GM19452 (cell line): Measurements from ENCODE around the gene ARFGEF3.

ENCODE experiments used
- ATAC-seq: cut with Tn5 transposase; IDR thresholded peaks from one replicate; pipeline ENCODE4 v1.9.1; 2021; ENCODE audit not compliant: unreplicated experiment

ARFGEF3 gene

DNA sequence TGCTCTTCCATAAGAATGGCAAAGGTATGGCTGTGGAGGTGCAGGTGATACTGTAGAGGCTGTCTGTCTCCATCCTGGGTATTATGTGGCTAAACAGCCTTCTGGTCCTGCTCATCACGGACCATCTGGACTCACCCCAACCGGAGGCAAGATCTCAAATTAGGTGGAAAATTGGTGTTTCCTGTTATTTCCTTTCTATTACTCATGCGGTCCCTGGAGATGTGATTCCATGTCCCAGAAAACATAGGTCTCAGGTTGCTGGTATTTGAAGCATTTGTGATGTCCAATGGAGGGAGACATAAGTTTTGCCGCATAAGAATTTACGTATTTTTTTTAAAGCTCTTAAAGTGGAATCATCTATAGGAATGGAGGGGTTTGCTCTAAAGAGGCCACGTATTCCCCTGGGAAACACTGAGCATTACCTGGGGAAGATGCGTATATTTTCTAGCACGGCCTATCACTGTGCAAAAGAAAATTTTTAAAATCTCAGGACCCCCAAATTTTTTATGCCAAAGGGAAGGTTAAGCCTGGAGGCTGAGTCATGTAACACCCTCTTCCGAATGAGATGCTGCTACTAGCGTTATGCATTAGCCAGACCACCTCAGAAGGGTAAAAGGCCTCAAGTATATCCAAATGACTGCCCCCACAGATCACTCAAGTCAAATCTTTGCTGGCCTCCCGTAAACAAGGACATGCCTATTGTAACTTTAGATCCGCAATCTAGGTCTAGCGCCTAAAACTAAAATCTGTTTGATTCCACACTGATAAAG, 78.9 kb downstream of the ARFGEF3 start:
- no peak for ATAC-seq

DNA sequence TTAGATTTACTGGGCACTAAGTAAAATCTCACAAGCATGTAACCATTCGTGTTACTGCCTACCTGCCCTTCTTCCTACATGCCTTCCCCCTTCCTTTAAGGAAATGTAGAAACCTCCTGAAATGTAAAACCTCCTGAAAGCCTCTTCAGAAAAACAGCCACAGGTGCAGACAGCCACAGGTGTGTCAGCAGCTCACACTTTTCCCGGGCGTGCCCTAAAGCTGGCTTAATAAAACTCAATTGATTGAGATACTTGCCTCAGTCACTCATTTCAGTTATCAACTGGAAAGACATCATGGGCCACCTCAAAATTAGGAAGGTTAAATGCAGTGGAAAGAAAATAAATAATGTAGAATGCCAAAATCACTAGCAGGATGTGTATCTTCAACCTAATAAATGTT, 79.6 kb downstream of the ARFGEF3 start:
- no peak for ATAC-seq

DNA sequence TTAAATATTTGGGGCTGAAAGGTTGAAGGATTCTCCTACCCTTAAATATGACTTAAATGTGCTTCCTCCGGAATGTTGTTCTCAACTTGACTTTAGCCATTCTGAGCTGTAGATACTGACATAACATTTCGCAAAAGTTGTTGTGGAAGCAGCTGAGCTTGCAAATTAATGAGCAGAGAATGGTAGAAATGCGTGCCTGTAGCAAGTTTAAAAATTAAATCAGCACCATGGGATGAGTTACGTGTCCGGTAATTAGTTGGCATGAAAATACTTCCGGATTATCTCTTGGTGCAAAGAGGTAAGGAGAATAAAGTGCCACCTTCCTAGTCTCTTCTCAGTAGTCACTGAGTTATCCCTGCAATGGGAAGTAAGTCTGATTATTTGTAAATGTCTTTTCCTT, 80.2 kb downstream of the ARFGEF3 start:
- no peak for ATAC-seq

DNA sequence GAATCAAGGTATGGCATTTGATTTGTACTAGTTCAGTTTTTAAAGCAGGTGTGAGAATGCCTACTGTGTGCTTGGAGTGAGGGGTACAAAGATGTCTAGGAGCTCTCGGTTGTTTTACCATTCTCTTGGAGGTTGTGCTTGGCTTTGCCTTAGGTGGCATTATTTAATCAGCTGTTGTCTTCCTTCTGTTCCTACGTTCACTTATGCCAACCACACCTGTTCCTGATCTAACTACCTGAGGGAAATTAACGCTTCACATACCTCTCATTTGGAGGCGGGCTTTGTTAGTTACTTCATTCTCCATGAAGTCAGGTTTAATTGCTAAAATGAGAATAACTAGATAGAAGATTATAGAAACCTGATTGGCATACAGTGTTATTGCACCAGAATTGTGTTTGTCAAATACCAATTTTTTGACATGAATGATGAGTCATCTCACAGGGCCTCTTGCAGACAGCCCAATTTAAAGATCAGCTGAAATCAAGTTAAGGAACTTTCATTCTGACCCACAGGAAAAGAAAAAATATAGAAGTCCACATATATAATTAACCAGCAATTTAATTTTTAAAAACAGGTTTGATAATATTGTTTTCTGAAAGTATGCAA, 81.4 kb downstream of the ARFGEF3 start:
- ATAC-seq, result no peak

DNA sequence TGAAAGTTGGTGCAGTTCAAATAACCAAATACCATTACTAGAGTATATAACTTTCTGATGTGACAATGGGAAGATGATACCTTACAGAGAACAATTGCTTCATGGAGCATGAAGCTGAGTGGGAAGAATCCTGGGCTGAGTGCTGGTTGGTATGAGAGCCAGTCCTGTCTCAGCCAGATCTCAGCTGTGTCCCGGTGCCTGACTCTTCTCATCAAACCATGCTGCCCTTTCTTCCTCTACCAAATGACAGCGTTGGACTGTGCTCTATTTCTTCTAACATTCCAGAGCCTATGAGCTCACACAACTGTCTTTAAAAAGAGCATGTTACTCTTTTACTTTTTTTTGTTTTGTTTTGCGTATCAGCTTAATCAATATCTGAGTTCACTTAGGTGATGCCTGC, 84.0 kb downstream of the ARFGEF3 start:
- ATAC-seq, result no peak

DNA sequence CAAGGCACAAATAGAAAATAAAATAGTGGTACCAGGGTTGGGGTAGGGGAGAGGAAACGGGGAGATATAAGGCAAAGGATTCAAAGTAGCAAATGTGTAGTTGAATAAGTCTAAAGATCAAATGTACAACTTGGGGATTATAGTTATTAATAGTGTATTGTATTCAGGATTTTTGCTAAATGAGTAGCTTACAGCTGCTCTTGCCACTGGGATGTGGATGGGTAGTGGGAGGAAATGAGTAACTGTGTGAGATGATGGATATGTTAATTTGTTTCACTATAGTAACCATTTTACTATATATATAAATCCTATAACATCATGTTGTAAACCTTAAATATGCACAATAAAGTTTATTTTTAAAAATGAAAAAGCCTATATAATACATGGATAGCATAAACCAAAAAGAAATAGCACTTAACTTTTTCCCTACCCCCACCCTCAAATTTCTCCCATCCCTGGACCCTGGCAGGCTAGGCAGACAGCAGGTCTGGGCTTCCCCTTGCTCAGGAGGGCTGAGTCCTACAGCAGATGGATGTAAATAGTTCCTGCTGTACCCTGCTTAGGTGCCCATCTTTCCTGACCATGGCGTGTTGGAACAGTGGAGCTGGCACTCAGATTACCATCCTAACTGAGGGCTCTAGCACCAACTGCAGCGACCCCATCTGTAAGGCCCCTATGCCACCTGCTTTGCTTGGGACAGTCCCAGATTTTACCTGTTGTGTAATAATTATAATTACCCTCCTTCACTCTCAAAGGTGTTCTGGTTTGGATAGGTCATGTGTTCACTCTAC, 85.1 kb downstream of the ARFGEF3 start:
- ATAC-seq, result no peak

DNA sequence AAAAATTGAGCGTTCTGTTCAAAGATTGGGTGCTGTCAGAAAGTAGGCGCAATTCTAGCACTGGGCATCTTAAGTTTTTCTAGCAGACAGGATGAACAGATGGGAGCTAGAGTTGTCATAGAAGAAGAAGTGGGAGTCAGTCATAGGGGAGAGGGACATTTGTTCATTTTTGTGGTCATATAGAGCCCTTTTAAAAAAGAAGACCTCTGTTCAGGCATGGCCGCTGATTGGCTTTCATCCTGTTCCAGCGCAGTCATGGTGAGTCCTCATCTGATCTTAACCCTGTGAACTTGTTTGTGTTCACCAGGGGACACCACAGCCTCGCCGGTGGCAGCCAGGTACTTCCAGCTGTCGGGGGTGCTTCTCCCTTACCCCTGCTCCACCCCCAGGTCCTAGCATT, 86.3 kb downstream of the ARFGEF3 start:
- no peak for ATAC-seq

DNA sequence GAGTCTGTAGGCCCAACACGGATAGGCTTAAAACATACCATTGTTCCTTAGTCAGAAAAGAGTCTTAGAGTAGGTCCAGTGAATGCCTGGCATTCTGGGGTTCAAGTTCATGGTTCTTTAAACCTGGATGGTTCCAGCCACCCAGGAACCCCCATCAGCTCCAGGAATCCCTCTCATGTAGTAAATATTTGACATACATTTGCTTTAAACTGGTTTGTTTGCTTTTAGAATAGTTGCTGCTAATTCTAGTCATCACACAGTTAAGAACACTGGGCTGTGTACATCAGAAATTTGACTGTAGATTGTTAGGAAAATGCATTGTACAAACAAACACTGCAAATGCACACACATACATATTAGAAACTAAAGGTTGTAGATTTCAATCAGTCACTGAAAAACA, 87.1 kb downstream of the ARFGEF3 start:
- ATAC-seq, result no peak

DNA sequence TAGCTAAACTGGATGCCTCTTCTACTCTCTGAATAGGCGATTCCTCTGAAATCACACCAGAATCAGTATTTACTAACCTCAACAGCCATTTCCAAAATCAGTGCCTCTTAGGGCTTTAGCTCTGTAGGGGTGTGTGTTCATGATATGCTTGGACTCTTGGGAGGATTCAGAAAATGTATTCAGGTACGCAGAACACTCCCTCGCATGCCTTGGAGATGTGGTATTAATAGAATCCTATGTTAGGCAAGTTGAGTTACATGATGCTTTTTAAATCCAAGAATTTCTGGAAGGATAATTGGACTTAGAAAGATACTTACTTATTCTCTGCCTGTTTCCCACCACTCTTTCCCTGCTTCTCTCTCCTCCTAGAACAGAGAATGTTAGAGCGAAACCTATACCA, 88.3 kb downstream of the ARFGEF3 start:
- no peak for ATAC-seq

DNA sequence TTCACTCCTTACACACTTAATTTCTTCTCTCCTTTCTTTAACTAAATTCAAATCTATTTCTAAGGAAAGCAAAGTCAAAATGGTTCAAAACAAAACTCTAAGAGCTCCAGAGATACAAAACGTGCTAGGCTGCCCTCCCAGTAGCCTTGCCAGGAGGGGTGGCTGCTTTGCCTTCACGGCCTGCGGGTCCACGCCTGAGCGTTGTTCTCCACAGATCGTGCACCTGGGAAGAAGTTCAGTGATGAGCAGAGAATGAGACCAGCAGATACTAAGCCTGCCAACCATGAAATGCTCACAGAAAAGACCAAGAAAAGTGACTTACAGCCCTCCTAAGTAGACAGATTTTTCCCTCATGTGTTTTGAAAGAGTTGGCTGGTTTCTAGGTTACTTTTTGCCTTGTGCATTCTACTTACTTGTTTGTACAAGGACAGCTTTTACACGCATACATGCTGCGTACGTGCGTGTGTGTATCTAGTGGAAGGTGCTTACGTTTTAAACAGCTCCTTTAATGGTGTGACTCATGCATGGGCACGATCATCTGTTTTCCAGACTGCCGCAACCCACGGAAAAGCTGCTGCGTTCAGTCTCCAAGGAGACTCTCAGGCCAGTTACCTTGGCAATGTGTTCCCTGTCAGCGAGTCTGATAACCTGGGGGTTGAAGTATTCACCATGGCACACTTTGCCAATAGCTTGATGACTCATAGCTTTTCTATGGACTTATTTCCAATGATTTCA, 88.9 kb downstream of the ARFGEF3 start:
- no peak for ATAC-seq

DNA sequence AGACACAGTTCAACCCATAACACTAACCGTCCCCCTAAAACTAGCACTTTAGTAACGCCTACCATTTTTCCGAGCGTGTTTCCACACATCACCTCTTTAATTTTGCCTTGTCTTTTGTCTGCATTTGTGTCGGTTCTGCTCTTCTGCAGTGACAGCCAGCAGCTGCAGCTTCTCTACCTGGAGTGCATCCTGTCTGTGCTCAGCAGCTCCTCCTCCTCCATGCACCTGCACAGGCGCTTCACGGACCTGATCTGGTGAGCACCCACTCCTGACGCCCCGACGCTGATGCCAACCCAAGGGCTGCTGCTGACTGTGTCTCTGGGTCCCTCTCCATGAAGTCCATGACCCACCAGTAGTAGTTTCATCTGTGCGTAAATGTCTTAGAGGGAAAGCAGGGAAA, 92.0 kb downstream of the ARFGEF3 start:
- ATAC-seq, result no peak

DNA sequence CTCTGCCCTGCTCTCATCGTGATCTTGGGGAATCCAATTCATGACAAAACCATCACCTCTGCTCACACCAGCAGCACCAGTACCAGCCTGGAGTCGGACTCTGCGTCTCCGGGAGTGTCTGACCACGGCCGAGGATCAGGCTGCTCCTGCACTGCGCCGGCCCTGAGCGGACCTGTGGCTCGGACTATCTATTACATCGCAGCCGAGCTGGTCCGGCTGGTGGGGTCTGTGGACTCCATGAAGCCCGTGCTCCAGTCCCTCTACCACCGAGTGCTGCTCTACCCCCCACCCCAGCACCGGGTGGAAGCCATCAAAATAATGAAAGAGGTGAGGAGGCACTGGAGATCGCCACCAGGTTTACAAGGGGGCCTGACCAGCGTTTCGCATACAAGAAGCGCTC, 93.7 kb downstream of the ARFGEF3 start:
- no peak for ATAC-seq

DNA sequence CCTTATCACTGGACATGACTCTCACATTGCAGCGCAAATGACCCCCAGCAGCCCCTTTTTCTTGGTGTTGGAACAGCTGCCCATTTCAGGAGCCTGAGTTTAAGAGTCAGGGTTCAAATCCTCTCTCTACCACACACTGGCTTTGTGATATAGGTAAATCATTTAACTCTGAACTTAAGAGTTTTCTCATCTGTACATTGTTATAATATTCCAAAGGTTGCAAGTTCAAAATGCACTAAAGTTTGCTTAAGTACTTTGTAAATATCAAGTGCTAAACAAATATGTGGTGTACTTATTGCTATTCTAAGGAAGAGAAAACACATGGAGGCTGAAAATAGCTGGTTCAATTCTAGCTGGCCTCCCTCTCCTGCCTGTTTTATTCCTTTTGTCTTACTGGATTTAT, 95.9 kb downstream of the ARFGEF3 start:
- ATAC-seq, result no peak

DNA sequence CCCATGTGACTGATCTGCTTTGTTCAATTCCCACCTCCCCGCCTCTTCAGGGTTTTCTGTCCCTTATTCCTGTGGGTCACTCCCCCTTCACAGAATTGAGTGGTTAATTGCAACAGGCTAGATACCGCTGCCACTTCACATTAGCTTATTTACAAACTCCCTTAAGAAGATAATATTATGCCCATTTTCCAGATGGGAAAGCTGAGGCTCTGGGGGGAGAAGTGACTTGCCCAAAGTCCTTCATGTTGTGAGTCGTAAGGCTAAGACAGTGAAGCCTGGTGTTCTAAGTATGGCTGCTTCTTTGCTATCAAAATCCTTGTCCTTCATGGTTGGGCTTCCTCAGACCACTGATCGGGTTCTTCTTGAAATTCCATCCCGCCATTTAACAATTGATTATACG, 96.5 kb downstream of the ARFGEF3 start:
- ATAC-seq, result no peak

DNA sequence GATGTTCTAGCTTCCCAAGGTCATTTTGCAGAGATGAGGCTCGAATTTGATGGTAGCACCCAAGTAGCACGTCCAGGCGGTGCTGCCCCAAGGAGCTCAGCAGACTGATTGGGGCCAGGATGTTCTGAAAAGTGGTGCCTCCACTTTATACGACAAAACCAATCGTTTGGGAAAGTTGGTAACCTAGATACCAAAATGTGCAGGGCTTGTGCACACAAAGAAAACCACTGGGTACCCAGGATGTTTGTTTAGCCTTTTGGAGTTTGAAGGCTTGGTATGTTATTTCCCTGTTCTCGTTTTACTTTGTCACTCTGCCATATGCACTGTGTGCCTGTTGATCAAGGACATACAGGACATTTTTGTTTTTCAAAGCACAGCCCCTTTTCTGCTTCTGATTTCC, 97.3 kb downstream of the ARFGEF3 start:
- ATAC-seq, result no peak

DNA sequence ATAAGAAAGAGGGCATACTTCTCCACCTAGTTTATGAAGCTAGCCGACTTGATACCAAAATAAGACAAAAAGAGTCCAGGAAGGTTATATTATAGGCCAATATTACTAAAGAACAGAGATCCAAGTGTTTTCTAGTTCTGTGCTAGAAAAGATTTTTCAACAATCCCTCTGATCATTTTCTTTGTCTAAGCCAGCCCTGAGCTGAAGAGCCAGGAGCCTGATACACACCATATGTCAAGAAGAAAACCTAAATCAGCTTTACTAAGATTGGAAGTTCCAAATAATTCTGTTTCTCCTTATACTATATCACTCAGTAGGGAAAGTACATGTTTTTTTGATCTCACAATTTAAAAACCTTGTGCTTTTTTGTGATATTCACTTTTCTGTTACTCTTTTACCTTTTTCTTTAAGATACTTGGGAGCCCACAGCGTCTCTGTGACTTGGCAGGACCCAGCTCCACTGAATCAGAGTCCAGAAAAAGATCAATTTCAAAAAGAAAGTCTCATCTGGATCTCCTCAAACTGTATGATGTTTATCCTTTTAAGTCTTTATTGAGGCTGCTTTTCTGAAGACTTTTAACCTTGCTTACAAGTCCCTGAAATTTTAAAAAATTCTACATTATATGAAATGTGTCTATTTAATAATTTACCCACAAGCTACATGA, 99.5 kb downstream of the ARFGEF3 start:
- no peak for ATAC-seq

DNA sequence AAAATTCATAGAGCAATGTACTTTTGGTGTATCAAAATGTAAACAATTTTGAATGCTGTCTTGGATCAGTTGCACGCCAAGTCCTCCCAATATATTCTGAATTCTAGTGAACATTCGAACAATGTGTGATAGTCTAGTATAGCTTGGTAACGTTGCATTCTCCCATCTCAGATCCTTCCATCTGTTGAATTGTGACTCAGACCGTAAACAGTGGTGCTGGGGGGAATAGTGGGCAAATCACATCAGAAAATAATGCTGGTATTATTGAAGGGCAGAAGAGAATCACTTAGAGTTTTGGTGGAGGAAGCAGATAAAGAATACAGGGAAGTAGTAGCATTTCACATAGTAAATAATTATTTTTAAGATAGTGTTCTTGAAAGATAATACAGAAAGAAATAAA, 102.2 kb downstream of the ARFGEF3 start:
- no peak for ATAC-seq

DNA sequence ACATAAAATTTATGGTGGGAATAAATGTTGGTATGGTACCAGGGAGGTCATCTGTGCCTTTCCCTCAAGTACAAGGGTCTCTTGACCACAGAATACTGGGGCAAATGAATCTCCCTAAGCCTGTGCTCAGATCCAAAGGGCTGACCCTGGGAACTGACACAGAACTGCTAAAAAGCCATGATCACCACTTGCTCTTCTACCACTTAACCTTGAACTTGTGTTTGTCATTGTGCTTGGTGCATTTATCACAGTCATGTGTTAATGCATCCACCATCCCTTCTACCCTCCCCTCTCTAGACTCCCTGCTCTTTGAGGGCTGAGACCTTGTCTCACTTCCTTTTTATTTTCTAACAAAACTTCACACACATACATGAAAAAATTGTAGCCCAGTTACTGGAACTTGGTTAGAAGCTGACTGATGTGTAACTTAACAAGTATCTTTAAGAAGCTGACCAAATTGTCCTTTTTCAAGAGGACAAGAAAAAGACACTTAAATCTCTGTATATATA, 102.7 kb downstream of the ARFGEF3 start:
- no peak for ATAC-seq

DNA sequence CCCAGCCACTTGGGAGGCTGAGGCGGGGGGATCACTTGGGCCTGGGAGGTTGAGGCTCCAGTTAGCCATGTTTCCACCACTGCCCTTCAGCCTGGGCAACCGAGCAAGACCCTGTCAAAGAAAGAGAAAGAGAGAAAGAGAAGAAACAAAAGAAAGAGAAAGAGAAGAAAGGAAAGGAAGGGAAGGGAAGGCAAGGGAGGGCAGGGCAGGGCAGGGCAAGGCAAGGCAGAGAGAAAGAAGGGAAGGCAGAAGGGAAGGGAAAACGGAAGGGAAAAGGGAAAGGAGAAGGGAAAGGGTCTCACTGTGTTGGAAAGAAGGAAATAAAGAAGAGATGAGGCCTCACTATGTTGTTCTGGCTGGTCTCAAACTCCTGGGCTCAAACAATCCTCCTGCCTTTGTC, 104.4 kb downstream of the ARFGEF3 start:
- no peak for ATAC-seq

DNA sequence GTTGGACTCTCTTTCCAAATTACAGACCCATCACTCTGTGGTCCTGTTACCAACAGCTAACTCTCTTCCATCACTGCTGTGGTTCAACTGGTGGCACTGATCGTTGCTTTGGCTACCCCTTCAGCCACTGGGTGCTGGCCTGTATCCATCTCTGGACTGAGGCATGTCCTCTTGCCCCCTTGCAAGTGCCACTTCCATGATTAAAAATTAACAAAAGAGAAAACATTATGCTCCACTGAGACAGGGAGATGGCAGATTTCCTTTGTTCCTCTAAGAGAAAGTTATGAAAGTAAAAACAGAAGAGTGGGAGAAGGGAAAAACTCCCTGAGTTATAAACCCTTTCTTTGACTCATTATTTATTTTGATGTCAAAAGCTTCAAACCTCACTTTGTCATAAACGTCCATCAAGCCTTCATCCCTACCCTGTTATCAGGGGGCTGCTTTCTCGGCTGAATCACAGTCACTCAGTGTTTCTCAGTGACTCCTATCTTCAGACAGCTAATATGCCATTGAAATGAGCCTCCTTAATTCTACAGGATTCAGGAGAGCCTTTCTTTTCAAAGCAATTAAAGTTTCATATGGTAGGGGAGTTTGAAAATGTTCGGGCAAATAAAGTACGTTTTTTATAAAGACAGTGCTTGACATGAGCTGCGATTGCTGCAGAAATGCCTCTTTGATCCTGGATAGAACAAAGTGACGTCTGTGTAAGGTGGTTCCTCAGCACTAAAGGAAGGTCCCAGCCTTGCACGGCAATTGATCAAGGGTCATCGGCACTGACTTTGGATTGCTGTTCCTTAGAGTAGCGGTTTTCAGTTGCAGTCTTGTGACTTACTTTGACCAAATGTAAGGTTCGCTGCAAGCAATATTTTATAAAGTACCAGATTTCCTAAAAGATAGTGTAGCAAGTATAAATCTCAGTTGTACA, 106.5 kb downstream of the ARFGEF3 start:
- no peak for ATAC-seq
